ENCODE measurements around the gene AKAP6.
A peak's percentile ranks its signal among the peaks of the same experiment; 100 is the strongest.

GRCh38 chr14:32366256-32366879 is 37.3 kb downstream of the AKAP6 start:
- TF ChIP-seq CTCF (IDR thresholded peaks at IDR 0.05) (peak in 2 of 4 experiments; percentile 7 to 14), POLR2A (IDR thresholded peaks at IDR 0.05) (no peak), EP300 (IDR thresholded peaks at IDR 0.05) (no peak)
